Subcutaneous preadipocyte (primary cell): ENCODE data around the gene NBPF26. TPM values are rescaled to one million over a fixed set of nuclear protein-coding genes. Genes with fewer than 3 reads are reported as not detected.

ENCODE experiments used
- small RNA-seq: library from RNA; depleted of rRNA; stranded (forward); fragments of <200 nt; gene quantifications from one replicate; pipeline ENCODE3, GENCODE V24; 2012
- total RNA-seq: library from RNA; depleted of rRNA; stranded (reverse); fragments of >200 nt; gene quantifications from 2 replicates; pipeline ENCODE4 v1.2.3, GENCODE V29; 2012

Gene NBPF26
- 31.6 and 37.1 TPM in 2 replicates for total RNA-seq

DNA sequence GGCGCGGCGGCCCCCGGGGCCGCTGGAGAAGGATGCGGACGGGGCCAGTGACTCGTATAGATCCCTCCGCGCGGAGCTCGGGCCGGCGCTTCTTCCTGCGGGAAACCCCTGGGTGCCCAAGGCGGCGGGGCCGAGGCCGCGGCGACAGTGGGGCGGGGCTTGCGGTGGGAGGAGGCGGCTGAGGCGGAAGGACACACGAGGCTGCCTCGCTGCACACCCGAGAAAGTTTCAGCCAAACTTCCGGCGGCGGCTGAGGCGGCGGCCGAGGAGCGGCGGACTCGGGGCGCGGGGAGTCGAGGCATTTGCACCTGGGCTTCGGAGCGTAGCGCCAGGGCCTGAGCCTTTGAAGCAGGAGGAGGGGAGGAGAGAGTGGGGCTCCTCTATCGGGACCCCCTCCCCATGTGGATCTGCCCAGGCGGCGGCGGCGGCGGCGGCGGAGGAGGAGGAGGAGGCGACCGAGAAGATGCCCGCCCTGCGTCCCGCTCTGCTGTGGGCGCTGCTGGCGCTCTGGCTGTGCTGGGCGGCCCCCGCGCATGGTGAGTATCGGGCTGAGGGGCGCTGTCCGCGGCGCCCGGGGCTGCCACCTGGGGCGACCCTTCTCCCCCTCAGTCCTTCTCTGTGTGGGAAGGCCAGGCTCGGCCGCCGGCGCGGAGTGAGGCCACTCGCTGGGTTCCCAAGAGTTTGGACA lies at the start of gene NBPF26:
Gene NBPF26 (plus strand): TSS at position 231 of the 688 bp plus-strand sequence.

Small RNAs within 50 kb of the gene (small RNA-seq; reads per million reads assigned to genes)
- gene RNVU1-19 = 165 reads per million, percentile 99 among the genes with 10 or more reads in this experiment

Other genes starting within 250 kb of the NBPF26 start
- not detected in 2 replicates for gene PPIAL4A, start 165.8 kb downstream of the NBPF26 start, total RNA-seq